Activated CD4-positive, alpha-beta T cell treated with anti-CD3 and anti-CD28 coated beads for 36 hours (primary cell): Measurements from ENCODE around the gene PPP1CB. TPM values are rescaled to one million over a fixed set of nuclear protein-coding genes. Genes with fewer than 3 reads are reported as not detected.
"Not testable (repeated sequence)": the region's sequence is repeated elsewhere in the genome, so short reads cannot be mapped to it uniquely, and the experiment has no call there.

ENCODE experiments used
- ATAC-seq: fragments of 200-7000 bp; cut with Tn5 transposase; one replicate; pipeline ENCODE4 v1.10.0; 2021; ENCODE audit warnings: mild to moderate bottlenecking, moderate library complexity
- CTCF ChIA-PET: fragments of 350-600 bp; sonication (Branson Sonifier 250); formaldehyde crosslinking; loops from one replicate; lab custom pipeline; 2021; ENCODE audit warnings: antibody characterized with exemption; lab: Charles Lee
- POLR2A ChIA-PET: fragments of 350-600 bp; sonication (Branson Sonifier 250); formaldehyde crosslinking; loops from one replicate; lab custom pipeline; 2021; ENCODE audit warnings: antibody characterized with exemption, inconsistent platforms; lab: Charles Lee
- DNase-seq: peaks from one replicate; pipeline ENCODE4 v3.0.0-alpha.2; 2020
- H3K27ac Mint-ChIP-seq: one replicate; pipeline ENCODE4 v1.8.0; 2021; ENCODE audit warnings: mixed read lengths
- H3K27me3 Mint-ChIP-seq: one replicate; pipeline ENCODE4 v1.8.0; 2021; ENCODE audit warnings: mixed read lengths
- H3K36me3 Mint-ChIP-seq: one replicate; pipeline ENCODE4 v1.8.0; 2021; ENCODE audit warnings: low read depth, mixed read lengths
- H3K4me1 Mint-ChIP-seq: one replicate; pipeline ENCODE4 v1.8.0; 2021; ENCODE audit warnings: mixed read lengths
- H3K4me3 Mint-ChIP-seq: one replicate; pipeline ENCODE4 v1.8.0; 2021; ENCODE audit warnings: mild to moderate bottlenecking, moderate library complexity, mixed read lengths
- H3K9me3 Mint-ChIP-seq: one replicate; pipeline ENCODE4 v1.8.0; 2021; ENCODE audit warnings: low read depth, mixed read lengths
- intact Hi-C, 2 experiments: fragments of 100-400 bp; cut with DNase I in 1 of 2; cut with micrococcal nuclease in 1 of 2; formaldehyde crosslinking; loops; one replicate each; pipeline versions ENCODE4 v1.14.2 to v1.15.1; 2022 to 2024; cut with DNase I, micrococcal nuclease
- total RNA-seq, 2 experiments: library from RNA; stranded (reverse); gene quantifications; one replicate each; pipeline ENCODE4 v1.2.3, GENCODE V29; 2021

The PPP1CB gene
- total RNA-seq, 2 experiments from 2014 or later, result 153 to 213 TPM

DNA sequence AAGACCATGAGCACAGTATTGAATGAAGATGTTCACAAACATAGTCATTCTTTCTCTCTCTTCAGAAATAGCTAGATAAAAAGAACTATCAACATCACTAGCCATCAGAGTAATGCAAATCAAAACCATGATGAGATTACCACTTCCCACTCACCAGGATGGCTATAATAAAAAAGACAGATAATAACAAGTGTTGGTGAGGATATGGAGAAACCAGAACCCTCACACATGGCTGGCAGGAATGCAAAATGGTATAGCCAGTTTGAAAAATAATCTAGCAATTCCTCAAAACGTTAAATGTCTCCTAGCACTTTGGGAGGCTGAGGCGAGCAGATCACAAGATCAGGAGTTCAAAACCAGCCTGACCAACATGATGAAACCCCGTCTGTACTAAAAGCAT is 31.3 kb upstream of the PPP1CB start:
- Mint-ChIP-seq H3K4me3 (no peak overlapping the region), H3K36me3 (no peaks in the 10 kb centered on the region), H3K27ac (no peak overlapping the region), H3K9me3 (no peaks in the 10 kb centered on the region), H3K4me1 (peaks cover 7% of the 10 kb centered on the region), H3K27me3 (no peaks in the 10 kb centered on the region)
- ChIA-PET CTCF (interaction anchor here (1.4 kb wide), 1 partner anchor 126 kb away, joined by 5 read pairs; no protein-coding TSS in a partner anchor), POLR2A (no interaction called here)
- ATAC-seq, result no peak
- no peak for DNase-seq
- intact Hi-C loops, result no loop called here

DNA sequence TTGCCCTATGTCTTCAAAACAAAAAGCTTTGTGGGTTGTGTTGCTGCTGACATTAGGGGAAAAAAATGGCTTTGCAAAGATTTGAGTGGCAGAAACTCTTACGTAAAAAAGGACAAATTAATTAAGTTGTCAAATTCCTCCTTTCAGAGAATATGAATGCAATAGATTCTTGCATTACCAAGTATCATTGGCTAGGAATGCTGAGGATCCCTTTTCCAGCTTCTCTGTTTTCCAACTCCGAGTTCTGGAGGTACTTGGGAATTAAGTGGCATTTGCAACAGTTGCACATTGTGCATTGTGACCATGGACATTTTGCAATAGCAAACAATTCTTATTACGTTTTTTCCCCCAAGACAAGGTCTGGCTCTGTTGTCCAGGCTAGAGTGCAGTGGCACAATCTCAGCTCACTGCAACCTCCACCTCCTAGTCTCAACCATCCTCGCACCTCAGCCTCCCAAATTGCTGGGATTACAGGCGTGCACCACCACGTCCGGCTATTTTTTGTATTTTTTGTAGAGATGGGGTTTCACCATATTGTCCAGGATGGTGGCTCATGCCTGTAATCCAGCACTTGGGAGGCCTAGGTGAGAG is 29.9 kb upstream of the PPP1CB start:
- H3K4me3 Mint-ChIP-seq, result no peak overlapping the region
- ATAC-seq, result no peak
- DNase-seq, result no peak
- H3K4me1 Mint-ChIP-seq, result no peaks in the 10 kb centered on the region
- no peak overlapping the region for H3K27ac Mint-ChIP-seq
- ChIA-PET CTCF (interaction anchor here (1.2 to 1.5 kb wide), 3 partner anchors 12 to 128 kb away, joined by 3 to 7 read pairs (median 4); no protein-coding TSS in a partner anchor), POLR2A (interaction anchor here (0.7 kb wide), 1 partner anchor 27 kb away, joined by 3 read pairs; no protein-coding TSS in a partner anchor)
- H3K9me3 Mint-ChIP-seq, result no peaks in the 10 kb centered on the region
- H3K36me3 Mint-ChIP-seq, result no peaks in the 10 kb centered on the region
- no peaks in the 10 kb centered on the region for H3K27me3 Mint-ChIP-seq
- intact Hi-C loops, result no loop called here

DNA sequence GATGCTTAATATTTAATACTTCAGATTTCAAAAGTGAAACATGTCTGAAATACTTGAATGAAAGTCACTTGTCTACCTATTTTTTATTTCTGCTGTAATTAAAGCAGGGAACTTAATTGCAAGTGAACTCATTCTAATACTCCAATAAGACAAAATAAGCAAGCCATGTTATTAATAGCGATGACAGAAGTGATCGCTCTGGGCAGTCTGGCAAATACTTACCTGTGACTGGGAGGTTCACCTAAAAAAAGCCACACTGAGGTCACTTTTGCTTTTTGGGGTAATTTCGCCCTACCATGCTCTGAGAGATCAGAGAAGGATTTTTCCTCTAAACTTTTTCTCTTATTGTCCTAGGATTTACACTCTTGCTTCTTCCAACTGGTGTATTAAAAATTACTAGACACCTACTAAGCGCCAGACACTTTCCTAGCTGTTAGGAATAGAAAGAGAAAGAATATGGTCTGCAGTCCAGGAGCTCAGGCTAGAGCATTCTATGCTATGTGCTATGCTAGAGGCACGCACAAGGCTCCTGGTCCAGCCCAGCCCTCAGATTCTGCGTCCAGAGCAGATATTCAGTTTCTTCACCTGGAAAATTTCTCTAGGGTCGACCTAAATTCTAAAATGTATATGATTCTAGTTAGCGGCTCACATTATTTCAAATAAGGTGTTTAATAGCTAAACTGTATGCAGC is 26.5 kb upstream of the PPP1CB start:
- ATAC-seq (no peak), DNase-seq (no peak)
- H3K27ac Mint-ChIP-seq, result no peak overlapping the region
- no peaks in the 10 kb centered on the region for H3K9me3 Mint-ChIP-seq
- intact Hi-C loops, result no loop called here
- ChIA-PET CTCF (interaction anchor here (1.8 kb wide), 1 partner anchor 131 kb away, joined by 5 read pairs; no protein-coding TSS in a partner anchor), POLR2A (no interaction called here)
- H3K4me1 Mint-ChIP-seq, result no peaks in the 10 kb centered on the region
- no peaks in the 10 kb centered on the region for H3K36me3 Mint-ChIP-seq
- H3K27me3 Mint-ChIP-seq, result no peaks in the 10 kb centered on the region
- H3K4me3 Mint-ChIP-seq, result no peak overlapping the region

DNA sequence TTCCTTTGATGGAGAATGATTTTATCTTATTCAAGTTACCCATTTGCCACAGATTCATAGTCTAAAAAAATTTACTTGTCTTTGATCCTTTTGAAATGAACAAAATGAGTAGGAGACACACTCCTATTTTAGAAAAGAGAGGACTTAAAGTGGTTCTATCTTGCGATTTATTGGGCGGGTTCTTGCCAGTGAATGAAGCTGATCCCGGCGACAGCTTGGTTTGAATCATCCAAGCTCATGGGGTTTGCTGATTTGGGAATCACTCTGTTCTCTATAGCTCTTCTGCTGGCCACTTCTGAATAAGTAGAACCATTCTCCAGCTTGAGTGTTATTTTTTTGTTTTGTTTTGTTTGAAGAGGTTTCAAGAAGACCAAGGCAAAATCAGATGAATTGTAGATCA is 25.5 kb upstream of the PPP1CB start:
- Mint-ChIP-seq H3K4me1 (peaks cover 4% of the 10 kb centered on the region), H3K27me3 (no peaks in the 10 kb centered on the region), H3K36me3 (no peaks in the 10 kb centered on the region), H3K9me3 (no peaks in the 10 kb centered on the region), H3K4me3 (no peak overlapping the region), H3K27ac (no peak overlapping the region)
- ChIA-PET POLR2A (no interaction called here), CTCF (interaction anchor here (1.7 kb wide), 1 partner anchor 131 kb away, joined by 5 read pairs; no protein-coding TSS in a partner anchor)
- no peak for DNase-seq
- no peak for ATAC-seq
- intact Hi-C loops, result no loop called here

DNA sequence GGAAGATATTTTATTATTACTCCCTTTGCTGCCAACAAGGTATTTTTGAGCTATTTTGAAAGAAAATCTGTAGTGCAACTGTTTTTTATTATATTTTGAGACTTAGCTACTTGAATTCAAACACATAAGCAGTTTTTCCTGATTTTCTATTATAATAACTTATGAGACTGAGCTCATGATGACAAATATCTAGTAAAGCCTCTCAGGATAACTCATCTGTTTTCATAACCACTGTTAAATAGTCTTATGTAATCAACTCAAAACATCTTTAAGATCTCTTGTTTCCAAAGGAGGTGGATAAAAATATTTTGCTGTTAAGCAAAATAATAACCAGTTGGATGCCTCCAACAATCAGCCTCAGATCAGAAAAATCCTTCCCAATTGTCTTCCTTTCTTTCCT is 21.9 kb upstream of the PPP1CB start:
- intact Hi-C loops, result no loop called here
- Mint-ChIP-seq H3K9me3 (no peaks in the 10 kb centered on the region), H3K36me3 (no peaks in the 10 kb centered on the region), H3K27ac (no peak overlapping the region), H3K4me1 (peaks cover 4% of the 10 kb centered on the region), H3K4me3 (no peak overlapping the region), H3K27me3 (no peaks in the 10 kb centered on the region)
- ATAC-seq, result no peak
- DNase-seq, result no peak
- POLR2A ChIA-PET, result interaction anchor here (0.6 kb wide), 1 partner anchor 165 kb away, joined by 4 read pairs; the partner anchor contains the start of gene WDR43
- CTCF ChIA-PET, result interaction anchor here (2.5 kb wide), 1 partner anchor 135 kb away, joined by 7 read pairs; no protein-coding TSS in a partner anchor

DNA sequence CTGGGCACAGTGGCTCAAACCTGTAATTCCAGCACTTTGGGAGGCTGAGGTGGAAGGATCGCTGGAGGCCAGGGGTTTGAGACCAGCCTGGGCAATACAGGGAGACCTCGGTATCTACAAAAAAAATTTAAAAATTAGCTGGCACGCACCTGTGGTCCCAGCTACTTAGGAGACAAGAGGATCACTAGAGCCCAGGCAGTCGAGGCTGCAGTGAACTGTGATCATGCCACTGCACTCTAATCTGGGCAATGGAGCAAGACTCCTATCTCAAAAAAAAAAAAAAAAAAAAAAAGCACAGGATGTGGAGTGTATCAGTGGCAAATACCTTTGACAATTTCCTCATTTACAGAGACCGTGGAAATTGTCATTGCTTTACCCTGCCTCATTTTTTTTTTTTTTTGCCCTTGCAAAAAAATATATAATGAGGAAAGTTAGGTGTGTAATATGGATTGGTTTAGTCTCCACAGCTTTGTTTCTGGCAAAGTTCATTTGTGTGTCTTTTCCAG is 20.9 kb upstream of the PPP1CB start:
- POLR2A ChIA-PET, result no interaction called here
- Mint-ChIP-seq H3K4me3 (no peak overlapping the region), H3K27ac (no peak overlapping the region), H3K36me3 (no peaks in the 10 kb centered on the region), H3K27me3 (no peaks in the 10 kb centered on the region), H3K9me3 (no peaks in the 10 kb centered on the region), H3K4me1 (peaks cover 4% of the 10 kb centered on the region)
- CTCF ChIA-PET, result interaction anchor here (0.6 to 2.5 kb wide), 2 partner anchors 24 to 136 kb away, joined by 3 to 7 read pairs; no protein-coding TSS in a partner anchor
- ATAC-seq (no peak), DNase-seq (no peak)
- intact Hi-C loops, result no loop called here

DNA sequence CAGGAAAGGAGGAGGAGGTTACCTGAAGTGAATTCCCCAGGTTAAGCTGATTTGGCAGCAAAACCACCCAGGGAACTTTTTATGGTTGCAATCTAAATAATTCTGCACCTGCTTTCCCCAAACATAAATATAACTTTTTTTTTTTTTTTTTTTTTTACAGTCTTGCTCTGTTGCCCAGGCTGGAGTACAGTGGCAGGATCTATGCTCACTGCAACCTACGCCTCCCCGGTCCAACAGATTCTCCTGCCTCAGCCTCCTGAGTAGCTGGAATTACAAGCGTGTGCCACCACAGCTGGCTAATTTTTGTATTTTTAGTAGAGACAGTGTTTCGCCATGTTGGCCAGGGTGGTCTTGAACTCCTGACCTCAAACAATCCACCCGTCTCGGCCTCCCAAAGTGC is 16.1 kb upstream of the PPP1CB start:
- Mint-ChIP-seq H3K4me3 (no peak overlapping the region), H3K9me3 (peaks cover 1% of the 10 kb centered on the region), H3K36me3 (peaks cover 3% of the 10 kb centered on the region), H3K4me1 (peaks cover under 1% of the 10 kb centered on the region), H3K27ac (no peak overlapping the region), H3K27me3 (no peaks in the 10 kb centered on the region)
- no peak for ATAC-seq
- no peak for DNase-seq
- ChIA-PET POLR2A (no interaction called here), CTCF (interaction anchor here (0.7 kb wide), 1 partner anchor 141 kb away, joined by 3 read pairs; no protein-coding TSS in a partner anchor)
- intact Hi-C loops, result no loop called here

DNA sequence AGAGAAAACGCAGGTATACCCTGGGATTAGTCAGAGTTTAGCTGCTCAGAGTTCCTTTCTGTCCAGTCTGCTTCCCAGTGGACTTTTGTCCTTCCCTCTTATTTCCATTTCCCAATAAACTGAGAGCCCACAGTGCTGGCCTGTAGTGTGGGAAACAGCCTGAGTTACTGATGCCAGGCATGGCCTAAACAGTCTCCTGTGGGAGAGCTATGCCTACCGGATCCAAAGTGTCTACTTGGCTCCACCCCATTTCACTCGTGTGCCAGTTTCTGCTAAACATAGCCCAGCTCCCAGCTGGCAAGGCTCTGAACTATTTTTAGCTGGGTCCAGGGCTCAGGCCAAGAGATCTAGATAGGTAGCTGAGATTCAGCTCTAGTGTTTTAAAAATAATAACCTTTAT is 15.6 kb upstream of the PPP1CB start:
- ChIA-PET CTCF (interaction anchor here (0.7 kb wide), 1 partner anchor 141 kb away, joined by 3 read pairs; no protein-coding TSS in a partner anchor), POLR2A (no interaction called here)
- Mint-ChIP-seq H3K4me1 (no peaks in the 10 kb centered on the region), H3K4me3 (no peak overlapping the region), H3K27me3 (no peaks in the 10 kb centered on the region), H3K27ac (no peak overlapping the region), H3K36me3 (peaks cover 3% of the 10 kb centered on the region), H3K9me3 (peaks cover 1% of the 10 kb centered on the region)
- DNase-seq, result no peak
- ATAC-seq, result no peak
- intact Hi-C loops, result no loop called here

DNA sequence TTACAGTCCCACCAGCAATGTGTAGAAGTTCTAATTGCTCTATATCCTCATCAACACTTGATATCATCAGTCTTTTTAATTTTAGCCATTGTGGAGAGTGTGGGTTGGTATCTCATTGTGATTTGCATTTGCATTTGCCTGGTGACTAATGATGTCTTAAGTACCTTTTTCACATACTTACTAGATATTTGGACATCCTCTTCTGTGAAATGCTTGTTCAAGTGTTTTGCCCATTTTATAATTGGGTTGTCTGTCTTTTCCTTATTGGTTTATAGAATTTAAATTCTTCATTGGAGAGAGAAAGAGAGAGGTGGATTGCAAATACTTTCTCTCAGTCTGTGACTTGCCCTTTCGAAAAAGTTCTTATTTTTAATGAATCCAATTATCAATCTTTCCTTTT is 14.0 kb upstream of the PPP1CB start:
- Mint-ChIP-seq H3K27me3 (no peaks in the 10 kb centered on the region), H3K27ac (no peak overlapping the region), H3K4me1 (no peaks in the 10 kb centered on the region), H3K9me3 (peaks cover 1% of the 10 kb centered on the region), H3K36me3 (peaks cover 3% of the 10 kb centered on the region), H3K4me3 (no peak overlapping the region)
- CTCF ChIA-PET, result no interaction called here
- POLR2A ChIA-PET, result no interaction called here
- ATAC-seq (no peak), DNase-seq (no peak)
- intact Hi-C loops, result no loop called here

DNA sequence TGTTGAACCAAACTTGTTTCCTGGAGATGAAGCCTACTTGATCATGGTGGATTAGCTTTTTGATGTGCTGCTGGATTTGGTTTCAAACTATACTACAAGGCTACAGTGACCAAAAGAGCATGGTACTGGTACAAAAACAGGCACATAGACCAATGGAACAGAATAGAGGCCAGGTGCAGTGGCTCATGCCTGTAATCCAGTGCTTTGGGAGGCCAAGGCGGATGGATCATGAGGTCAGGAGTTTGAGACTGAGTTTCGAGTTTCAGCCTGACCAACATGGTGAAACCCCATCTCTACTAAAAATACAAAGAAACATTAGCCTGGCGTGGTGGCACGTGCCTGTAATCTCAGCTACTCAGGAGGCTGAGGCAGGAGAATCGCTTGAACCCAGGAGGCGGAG is 9.0 kb upstream of the PPP1CB start:
- H3K27me3 Mint-ChIP-seq, H3K27ac Mint-ChIP-seq, H3K4me3 Mint-ChIP-seq, POLR2A ChIA-PET, H3K9me3 Mint-ChIP-seq, ATAC-seq, H3K36me3 Mint-ChIP-seq, DNase-seq, H3K4me1 Mint-ChIP-seq: not testable (repeated sequence)
- intact Hi-C loops, result loop anchor here in 1 of 2 experiments (10.0 kb wide), 1 partner anchor 1492 kb away; the partner anchor contains the start of gene LBH
- CTCF ChIA-PET, result interaction anchor here (0.7 to 2.8 kb wide), 3 partner anchors 9 to 152 kb away, joined by 3 to 8 read pairs (median 3); partner anchors contain the start of gene PPP1CB

DNA sequence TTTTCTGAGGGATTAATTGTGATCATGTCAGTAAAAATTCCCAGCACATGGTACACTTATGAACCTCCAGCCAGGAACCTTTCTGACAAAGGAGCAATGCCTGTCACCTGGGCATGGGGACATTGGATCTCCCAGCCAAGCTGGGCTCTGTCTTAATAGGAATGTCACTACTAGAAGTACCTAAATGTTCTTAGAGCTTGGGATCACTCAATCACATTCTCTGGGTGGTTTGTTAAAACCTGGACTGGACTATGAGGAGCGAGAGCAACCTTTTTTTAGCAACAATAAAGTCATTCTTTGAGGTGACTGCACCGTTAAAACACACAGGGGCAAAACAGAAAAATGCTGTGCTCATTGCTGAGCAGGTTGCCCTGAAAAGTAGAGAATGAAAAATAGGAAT is 6.4 kb upstream of the PPP1CB start:
- no peak for DNase-seq
- H3K36me3 Mint-ChIP-seq, result peaks cover 4% of the 10 kb centered on the region
- no peaks in the 10 kb centered on the region for H3K27me3 Mint-ChIP-seq
- H3K9me3 Mint-ChIP-seq, result no peaks in the 10 kb centered on the region
- no peak overlapping the region for H3K4me3 Mint-ChIP-seq
- CTCF ChIA-PET, result interaction anchor here (1.7 kb wide), 1 partner anchor 151 kb away, joined by 5 read pairs; no protein-coding TSS in a partner anchor
- H3K4me1 Mint-ChIP-seq, result peaks cover 25% of the 10 kb centered on the region
- intact Hi-C loops, result loop anchor here in 1 of 2 experiments (10.0 kb wide), 1 partner anchor 1490 kb away; the partner anchor contains the start of gene LBH
- no peak for ATAC-seq
- POLR2A ChIA-PET, result no interaction called here
- no peak overlapping the region for H3K27ac Mint-ChIP-seq
